Measurements from ENCODE around the gene ESYT1.

ESYT1 gene

DNA sequence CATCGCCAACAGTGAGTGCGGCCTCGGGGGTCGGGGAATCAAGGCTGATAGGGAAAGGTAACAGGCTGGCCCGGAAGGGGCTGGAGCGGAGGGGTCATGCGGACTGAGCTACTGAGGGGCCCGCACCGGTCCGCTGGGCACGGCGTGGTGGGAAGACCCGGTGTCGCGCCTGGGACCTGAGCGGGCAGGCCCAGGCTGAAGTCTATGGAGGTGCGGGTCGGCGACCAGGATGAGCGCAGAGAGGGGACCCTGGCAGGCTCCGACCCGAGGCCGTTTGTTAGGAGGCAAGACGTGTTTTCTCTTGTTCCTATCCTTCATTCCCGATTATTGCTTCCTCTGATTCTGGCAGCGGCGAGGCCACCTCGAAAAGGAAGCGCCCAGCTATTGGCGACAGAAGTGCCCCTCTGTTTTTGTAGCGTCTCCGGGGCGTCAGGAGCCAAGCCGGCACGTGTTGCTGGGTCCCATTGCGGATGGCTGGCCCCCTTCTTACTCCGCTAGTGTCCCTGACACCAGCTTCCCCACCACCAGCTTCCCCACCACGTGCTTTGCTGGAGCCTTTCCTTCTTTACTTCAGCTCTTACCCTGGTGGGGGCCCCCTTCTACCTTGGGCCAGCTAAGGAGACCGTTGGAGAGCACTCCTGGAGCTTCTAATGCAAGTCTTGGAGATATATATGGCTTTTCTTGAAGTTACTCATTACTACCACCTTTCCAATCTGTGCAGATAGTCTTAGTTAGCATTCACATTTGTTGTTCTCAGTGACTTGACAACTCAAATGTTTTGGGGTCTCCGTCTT, 23.1 kb upstream of the ESYT1 start:
- H3K9me3 ChIP-seq (ENCODE audit: control insufficient read depth, insufficient read depth, low read depth, low read length) = no peaks in the 10 kb centered on the region
- 0 out of 2 replicates have a peak, but pooled peaks cover 2% of the 10 kb centered on the region for H3K4me1 ChIP-seq (ENCODE audit: control insufficient read depth, insufficient read depth, low read length)
- CTCF ChIA-PET = interaction anchor here (0.5 to 4.7 kb wide), 7 partner anchors 10 to 1238 kb away, joined by 4 to 27 read pairs (median 8); partner anchors contain the start of genes ERBB3, RNF41, RPL41 and SMARCC2
- H3K27ac ChIP-seq (ENCODE audit: extremely low read depth, low read depth, low read length) = peak overlapping the region; percentile 90
- peak overlapping the region; percentile 82 for H3K4me3 ChIP-seq (ENCODE audit: low read depth, low read length)
- peaks cover 32 to 55% of the 10 kb centered on the region in 2 experiments for H3K36me3 ChIP-seq (ENCODE audit: control insufficient read depth in 2 of 2, insufficient read depth in 1 of 2, low read length in 2 of 2)
- POLR2A ChIA-PET = interaction anchor here (0.5 to 3.9 kb wide), 24 partner anchors 8 to 367 kb away, joined by 3 to 165 read pairs (median 7); partner anchors contain the start of genes ANKRD52, CNPY2, CS and ERBB3
- TF ChIP-seq ZNF37A (tag by site-specific recombination; IDR thresholded peaks at IDR 0.05) = no peak
- TF ChIP-seq ZNF311 (tag by site-specific recombination; IDR thresholded peaks at IDR 0.05; ENCODE audit: borderline replicate concordance) = no peak
- TF ChIP-seq, protein P1, sequence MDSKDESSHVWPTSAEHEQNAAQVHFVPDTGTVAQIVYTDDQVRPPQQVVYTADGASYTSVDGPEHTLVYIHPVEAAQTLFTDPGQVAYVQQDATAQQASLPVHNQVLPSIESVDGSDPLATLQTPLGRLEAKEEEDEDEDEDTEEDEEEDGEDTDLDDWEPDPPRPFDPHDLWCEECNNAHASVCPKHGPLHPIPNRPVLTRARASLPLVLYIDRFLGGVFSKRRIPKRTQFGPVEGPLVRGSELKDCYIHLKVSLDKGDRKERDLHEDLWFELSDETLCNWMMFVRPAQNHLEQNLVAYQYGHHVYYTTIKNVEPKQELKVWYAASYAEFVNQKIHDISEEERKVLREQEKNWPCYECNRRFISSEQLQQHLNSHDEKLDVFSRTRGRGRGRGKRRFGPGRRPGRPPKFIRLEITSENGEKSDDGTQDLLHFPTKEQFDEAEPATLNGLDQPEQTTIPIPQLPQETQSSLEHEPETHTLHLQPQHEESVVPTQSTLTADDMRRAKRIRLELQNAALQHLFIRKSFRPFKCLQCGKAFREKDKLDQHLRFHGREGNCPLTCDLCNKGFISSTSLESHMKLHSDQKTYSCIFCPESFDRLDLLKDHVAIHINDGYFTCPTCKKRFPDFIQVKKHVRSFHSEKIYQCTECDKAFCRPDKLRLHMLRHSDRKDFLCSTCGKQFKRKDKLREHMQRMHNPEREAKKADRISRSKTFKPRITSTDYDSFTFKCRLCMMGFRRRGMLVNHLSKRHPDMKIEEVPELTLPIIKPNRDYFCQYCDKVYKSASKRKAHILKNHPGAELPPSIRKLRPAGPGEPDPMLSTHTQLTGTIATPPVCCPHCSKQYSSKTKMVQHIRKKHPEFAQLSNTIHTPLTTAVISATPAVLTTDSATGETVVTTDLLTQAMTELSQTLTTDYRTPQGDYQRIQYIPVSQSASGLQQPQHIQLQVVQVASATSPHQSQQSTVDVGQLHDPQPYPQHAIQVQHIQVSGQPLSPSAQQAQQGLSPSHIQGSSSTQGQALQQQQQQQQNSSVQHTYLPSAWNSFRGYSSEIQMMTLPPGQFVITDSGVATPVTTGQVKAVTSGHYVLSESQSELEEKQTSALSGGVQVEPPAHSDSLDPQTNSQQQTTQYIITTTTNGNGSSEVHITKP (tag by site-specific recombination; IDR thresholded peaks at IDR 0.05) = peak; percentile 92
- 0 out of 2 replicates have a peak, but pooled peaks have one; percentile 87 for TF ChIP-seq ZNF391 (tag by site-specific recombination; IDR thresholded peaks at IDR 0.05; ENCODE audit: borderline replicate concordance, low read depth)
- no peak for TF ChIP-seq ZBTB20 (tag by site-specific recombination; IDR thresholded peaks at IDR 0.05)
- TF ChIP-seq KLF1 (tag by site-specific recombination; IDR thresholded peaks at IDR 0.05) = no peak
- no peak for TF ChIP-seq ZBTB48 (tag by site-specific recombination; IDR thresholded peaks at IDR 0.05)
- TF ChIP-seq KLF7 (tag by site-specific recombination; IDR thresholded peaks at IDR 0.05; ENCODE audit: borderline replicate concordance) = no peak
- no peak for TF ChIP-seq TCF7L2 (IDR thresholded peaks at IDR 0.05; ENCODE audit: borderline replicate concordance, low read depth, low read length)
- TF ChIP-seq, protein P2, sequence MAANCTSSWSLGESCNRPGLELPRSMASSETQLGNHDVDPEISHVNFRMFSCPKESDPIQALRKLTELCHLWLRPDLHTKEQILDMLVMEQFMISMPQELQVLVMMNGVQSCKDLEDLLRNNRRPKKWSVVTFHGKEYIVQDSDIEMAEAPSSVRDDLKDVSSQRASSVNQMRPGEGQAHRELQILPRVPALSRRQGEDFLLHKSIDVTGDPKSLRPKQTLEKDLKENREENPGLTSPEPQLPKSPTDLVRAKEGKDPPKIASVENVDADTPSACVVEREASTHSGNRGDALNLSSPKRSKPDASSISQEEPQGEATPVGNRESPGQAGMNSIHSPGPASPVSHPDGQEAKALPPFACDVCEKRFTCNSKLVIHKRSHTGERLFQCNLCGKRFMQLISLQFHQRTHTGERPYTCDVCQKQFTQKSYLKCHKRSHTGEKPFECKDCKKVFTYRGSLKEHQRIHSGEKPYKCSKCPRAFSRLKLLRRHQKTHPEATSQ (tag by site-specific recombination; IDR thresholded peaks at IDR 0.05) = no peak
- no peak for TF ChIP-seq SP7 (tag by site-specific recombination; IDR thresholded peaks at IDR 0.05)
- TF ChIP-seq, protein P3, sequence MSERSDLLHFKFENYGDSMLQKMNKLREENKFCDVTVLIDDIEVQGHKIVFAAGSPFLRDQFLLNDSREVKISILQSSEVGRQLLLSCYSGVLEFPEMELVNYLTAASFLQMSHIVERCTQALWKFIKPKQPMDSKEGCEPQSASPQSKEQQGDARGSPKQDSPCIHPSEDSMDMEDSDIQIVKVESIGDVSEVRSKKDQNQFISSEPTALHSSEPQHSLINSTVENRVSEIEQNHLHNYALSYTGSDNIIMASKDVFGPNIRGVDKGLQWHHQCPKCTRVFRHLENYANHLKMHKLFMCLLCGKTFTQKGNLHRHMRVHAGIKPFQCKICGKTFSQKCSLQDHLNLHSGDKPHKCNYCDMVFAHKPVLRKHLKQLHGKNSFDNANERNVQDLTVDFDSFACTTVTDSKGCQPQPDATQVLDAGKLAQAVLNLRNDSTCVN (tag by site-specific recombination; optimal IDR thresholded peaks at IDR 0.05) = no peak
- TF ChIP-seq, protein P4, sequence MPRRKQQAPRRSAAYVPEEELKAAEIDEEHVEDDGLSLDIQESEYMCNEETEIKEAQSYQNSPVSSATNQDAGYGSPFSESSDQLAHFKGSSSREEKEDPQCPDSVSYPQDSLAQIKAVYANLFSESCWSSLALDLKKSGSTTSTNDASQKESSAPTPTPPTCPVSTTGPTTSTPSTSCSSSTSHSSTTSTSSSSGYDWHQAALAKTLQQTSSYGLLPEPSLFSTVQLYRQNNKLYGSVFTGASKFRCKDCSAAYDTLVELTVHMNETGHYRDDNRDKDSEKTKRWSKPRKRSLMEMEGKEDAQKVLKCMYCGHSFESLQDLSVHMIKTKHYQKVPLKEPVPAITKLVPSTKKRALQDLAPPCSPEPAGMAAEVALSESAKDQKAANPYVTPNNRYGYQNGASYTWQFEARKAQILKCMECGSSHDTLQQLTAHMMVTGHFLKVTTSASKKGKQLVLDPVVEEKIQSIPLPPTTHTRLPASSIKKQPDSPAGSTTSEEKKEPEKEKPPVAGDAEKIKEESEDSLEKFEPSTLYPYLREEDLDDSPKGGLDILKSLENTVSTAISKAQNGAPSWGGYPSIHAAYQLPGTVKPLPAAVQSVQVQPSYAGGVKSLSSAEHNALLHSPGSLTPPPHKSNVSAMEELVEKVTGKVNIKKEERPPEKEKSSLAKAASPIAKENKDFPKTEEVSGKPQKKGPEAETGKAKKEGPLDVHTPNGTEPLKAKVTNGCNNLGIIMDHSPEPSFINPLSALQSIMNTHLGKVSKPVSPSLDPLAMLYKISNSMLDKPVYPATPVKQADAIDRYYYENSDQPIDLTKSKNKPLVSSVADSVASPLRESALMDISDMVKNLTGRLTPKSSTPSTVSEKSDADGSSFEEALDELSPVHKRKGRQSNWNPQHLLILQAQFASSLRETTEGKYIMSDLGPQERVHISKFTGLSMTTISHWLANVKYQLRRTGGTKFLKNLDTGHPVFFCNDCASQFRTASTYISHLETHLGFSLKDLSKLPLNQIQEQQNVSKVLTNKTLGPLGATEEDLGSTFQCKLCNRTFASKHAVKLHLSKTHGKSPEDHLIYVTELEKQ (tag by site-specific recombination; IDR thresholded peaks at IDR 0.05; ENCODE audit: borderline replicate concordance) = peak; percentile 14; the same call in 1 of the 2 replicates
- TF ChIP-seq, protein P5, sequence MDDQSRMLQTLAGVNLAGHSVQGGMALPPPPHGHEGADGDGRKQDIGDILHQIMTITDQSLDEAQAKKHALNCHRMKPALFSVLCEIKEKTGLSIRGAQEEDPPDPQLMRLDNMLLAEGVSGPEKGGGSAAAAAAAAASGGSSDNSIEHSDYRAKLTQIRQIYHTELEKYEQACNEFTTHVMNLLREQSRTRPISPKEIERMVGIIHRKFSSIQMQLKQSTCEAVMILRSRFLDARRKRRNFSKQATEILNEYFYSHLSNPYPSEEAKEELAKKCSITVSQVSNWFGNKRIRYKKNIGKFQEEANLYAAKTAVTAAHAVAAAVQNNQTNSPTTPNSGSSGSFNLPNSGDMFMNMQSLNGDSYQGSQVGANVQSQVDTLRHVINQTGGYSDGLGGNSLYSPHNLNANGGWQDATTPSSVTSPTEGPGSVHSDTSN (CRISPR knock-in tag; IDR thresholded peaks at IDR 0.05) = no peak
- no peak for TF ChIP-seq ZNF654 (tag by site-specific recombination; IDR thresholded peaks at IDR 0.05; ENCODE audit: low read depth)
- no peak for TF ChIP-seq ZNF530 (tag by site-specific recombination; IDR thresholded peaks at IDR 0.05; ENCODE audit: low read depth)
- TF ChIP-seq, protein P6, sequence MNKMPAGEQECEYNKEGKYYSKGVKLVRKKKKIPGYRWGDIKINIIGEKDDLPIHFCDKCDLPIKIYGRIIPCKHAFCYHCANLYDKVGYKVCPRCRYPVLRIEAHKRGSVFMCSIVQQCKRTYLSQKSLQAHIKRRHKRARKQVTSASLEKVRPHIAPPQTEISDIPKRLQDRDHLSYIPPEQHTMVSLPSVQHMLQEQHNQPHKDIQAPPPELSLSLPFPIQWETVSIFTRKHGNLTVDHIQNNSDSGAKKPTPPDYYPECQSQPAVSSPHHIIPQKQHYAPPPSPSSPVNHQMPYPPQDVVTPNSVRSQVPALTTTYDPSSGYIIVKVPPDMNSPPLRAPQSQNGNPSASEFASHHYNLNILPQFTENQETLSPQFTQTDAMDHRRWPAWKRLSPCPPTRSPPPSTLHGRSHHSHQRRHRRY (tag by site-specific recombination; IDR thresholded peaks at IDR 0.05) = no peak
- TF ChIP-seq, protein P7, sequence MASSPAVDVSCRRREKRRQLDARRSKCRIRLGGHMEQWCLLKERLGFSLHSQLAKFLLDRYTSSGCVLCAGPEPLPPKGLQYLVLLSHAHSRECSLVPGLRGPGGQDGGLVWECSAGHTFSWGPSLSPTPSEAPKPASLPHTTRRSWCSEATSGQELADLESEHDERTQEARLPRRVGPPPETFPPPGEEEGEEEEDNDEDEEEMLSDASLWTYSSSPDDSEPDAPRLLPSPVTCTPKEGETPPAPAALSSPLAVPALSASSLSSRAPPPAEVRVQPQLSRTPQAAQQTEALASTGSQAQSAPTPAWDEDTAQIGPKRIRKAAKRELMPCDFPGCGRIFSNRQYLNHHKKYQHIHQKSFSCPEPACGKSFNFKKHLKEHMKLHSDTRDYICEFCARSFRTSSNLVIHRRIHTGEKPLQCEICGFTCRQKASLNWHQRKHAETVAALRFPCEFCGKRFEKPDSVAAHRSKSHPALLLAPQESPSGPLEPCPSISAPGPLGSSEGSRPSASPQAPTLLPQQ (tag by site-specific recombination; IDR thresholded peaks at IDR 0.05) = peak; percentile 85
- TF ChIP-seq ZNF19 (tag by site-specific recombination; IDR thresholded peaks at IDR 0.05; ENCODE audit: low read depth) = no peak
- TF ChIP-seq, protein P8, sequence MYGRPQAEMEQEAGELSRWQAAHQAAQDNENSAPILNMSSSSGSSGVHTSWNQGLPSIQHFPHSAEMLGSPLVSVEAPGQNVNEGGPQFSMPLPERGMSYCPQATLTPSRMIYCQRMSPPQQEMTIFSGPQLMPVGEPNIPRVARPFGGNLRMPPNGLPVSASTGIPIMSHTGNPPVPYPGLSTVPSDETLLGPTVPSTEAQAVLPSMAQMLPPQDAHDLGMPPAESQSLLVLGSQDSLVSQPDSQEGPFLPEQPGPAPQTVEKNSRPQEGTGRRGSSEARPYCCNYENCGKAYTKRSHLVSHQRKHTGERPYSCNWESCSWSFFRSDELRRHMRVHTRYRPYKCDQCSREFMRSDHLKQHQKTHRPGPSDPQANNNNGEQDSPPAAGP (tag by site-specific recombination; IDR thresholded peaks at IDR 0.05) = no peak
